HG02642 (cell line): ENCODE data around the gene RFX1.

Source experiments
- ATAC-seq: cut with Tn5 transposase; IDR thresholded peaks from one replicate; pipeline ENCODE4 v1.9.1; 2021; ENCODE audit warnings: mild to moderate bottlenecking; ENCODE audit not compliant: unreplicated experiment, poor library complexity

Gene RFX1

GRCh38 chr19:13963603-13964105 lies 42.5 kb downstream of the RFX1 start:
- ATAC-seq = no peak

- no peak for ATAC-seq
These were observed 43.2 kb downstream of the RFX1 start for GRCh38 chr19:13962699-13963602.

GRCh38 chr19:13961826-13962698 lies 44.1 kb downstream of the RFX1 start:
- no peak for ATAC-seq

- no peak for ATAC-seq
These were observed 45.0 kb downstream of the RFX1 start for GRCh38 chr19:13960863-13961784.

GRCh38 chr19:13959962-13960862 lies 45.9 kb downstream of the RFX1 start:
- ATAC-seq = no peak

GRCh38 chr19:13959141-13959961 lies 46.8 kb downstream of the RFX1 start:
- ATAC-seq = no peak

GRCh38 chr19:13958043-13958442 lies 48.1 kb downstream of the RFX1 start:
- ATAC-seq = no peak

GRCh38 chr19:13957051-13957450 lies 49.1 kb downstream of the RFX1 start:
- ATAC-seq = no peak

GRCh38 chr19:13956365-13956744 lies 49.8 kb downstream of the RFX1 start:
- no peak for ATAC-seq

- ATAC-seq = no peak
These were observed 50.3 kb downstream of the RFX1 start for GRCh38 chr19:13955662-13956364.

- ATAC-seq = no peak
These were observed 51.9 kb downstream of the RFX1 start for GRCh38 chr19:13954185-13954584.

- ATAC-seq = no peak
These were observed 53.1 kb downstream of the RFX1 start for GRCh38 chr19:13952931-13953531.

GRCh38 chr19:13952154-13952930 lies 53.8 kb downstream of the RFX1 start, which contains the start of gene DCAF15:
Gene DCAF15, plus strand, starts transcription at chr19:13952509. Its CDS starts 4 bp downstream, at chr19:13952513.
- ATAC-seq = peak; percentile 97

- ATAC-seq = peak; percentile 1
These were observed 54.3 kb downstream of the RFX1 start for GRCh38 chr19:13951799-13952153.

GRCh38 chr19:13951043-13951442 lies 55.1 kb downstream of the RFX1 start:
- ATAC-seq = no peak

GRCh38 chr19:13946414-13946813 lies 59.7 kb downstream of the RFX1 start:
- no peak for ATAC-seq
